Left kidney (tissue), 2 donors: ENCODE measurements around the gene SGMS1. TPM values are rescaled to one million over a fixed set of nuclear protein-coding genes. Genes with fewer than 3 reads are reported as not detected.
A peak's percentile ranks its signal among the peaks of the same experiment; 100 is the strongest.

Experiments used
- DNase-seq: peaks from one replicate; pipeline ENCODE4 v3.0.0-alpha.2; 2013
- polyA plus RNA-seq: library from polyadenylated mRNA; unstranded; fragments of 120-200 nt; gene quantifications from one replicate; pipeline ENCODE4 v1.2.1, GENCODE V29; 2013; ENCODE audit not compliant: insufficient read length

The SGMS1 gene
- polyA plus RNA-seq, 1 donor = 51.9 TPM

- no peak for DNase-seq
Measured at GRCh38 chr10:50397312-50398140, 226.2 kb downstream of the SGMS1 start.

- no peak for DNase-seq
Measured at GRCh38 chr10:50396491-50397311, 227.1 kb downstream of the SGMS1 start.

GRCh38 chr10:50395851-50396250 is 227.9 kb downstream of the SGMS1 start:
- no peak for DNase-seq

GRCh38 chr10:50395271-50395670 is 228.5 kb downstream of the SGMS1 start:
- no peak for DNase-seq

GRCh38 chr10:50394832-50395231 is 228.9 kb downstream of the SGMS1 start:
- DNase-seq = no peak

- no peak for DNase-seq
Measured at GRCh38 chr10:50393784-50394467, 229.8 kb downstream of the SGMS1 start.

- DNase-seq = no peak
Measured at GRCh38 chr10:50392966-50393718, 230.6 kb downstream of the SGMS1 start.

GRCh38 chr10:50392426-50392825 is 231.3 kb downstream of the SGMS1 start:
- no peak for DNase-seq

- no peak for DNase-seq
Measured at GRCh38 chr10:50390302-50390701, 233.5 kb downstream of the SGMS1 start.

GRCh38 chr10:50388181-50388580 is 235.6 kb downstream of the SGMS1 start:
- DNase-seq = no peak

GRCh38 chr10:50387732-50388073 is 236.1 kb downstream of the SGMS1 start:
- no peak for DNase-seq

- no peak for DNase-seq
Measured at GRCh38 chr10:50387007-50387731, 236.6 kb downstream of the SGMS1 start.

GRCh38 chr10:50385624-50386023 is 238.1 kb downstream of the SGMS1 start:
- peak; percentile 7 for DNase-seq

GRCh38 chr10:50384898-50385297 is 238.9 kb downstream of the SGMS1 start:
- DNase-seq = no peak

- no peak for DNase-seq
Measured at GRCh38 chr10:50384238-50384637, 239.5 kb downstream of the SGMS1 start.

- no peak for DNase-seq
Measured at GRCh38 chr10:50382576-50383023, 241.2 kb downstream of the SGMS1 start.

- no peak for DNase-seq
Measured at GRCh38 chr10:50381642-50382041, 242.1 kb downstream of the SGMS1 start.

GRCh38 chr10:50379616-50380015 is 244.1 kb downstream of the SGMS1 start:
- DNase-seq = no peak

- no peak for DNase-seq
Measured at GRCh38 chr10:50375745-50376144, 248.0 kb downstream of the SGMS1 start.

GRCh38 chr10:50375051-50375452 is 248.7 kb downstream of the SGMS1 start:
- peak; percentile 22 for DNase-seq

- DNase-seq = no peak
Measured at GRCh38 chr10:50373821-50374501, 249.8 kb downstream of the SGMS1 start.
